ENCODE results near the gene SLC49A4. TPM values are rescaled to one million over a fixed set of nuclear protein-coding genes. Genes with fewer than 3 reads are reported as not detected.

Gene SLC49A4
- total and polyA plus RNA-seq, 2 of the 13 experiments (the other 11 are each of a cell fraction or from before 2014, with no cell fraction given): 6.5 to 16.3 TPM

DNA sequence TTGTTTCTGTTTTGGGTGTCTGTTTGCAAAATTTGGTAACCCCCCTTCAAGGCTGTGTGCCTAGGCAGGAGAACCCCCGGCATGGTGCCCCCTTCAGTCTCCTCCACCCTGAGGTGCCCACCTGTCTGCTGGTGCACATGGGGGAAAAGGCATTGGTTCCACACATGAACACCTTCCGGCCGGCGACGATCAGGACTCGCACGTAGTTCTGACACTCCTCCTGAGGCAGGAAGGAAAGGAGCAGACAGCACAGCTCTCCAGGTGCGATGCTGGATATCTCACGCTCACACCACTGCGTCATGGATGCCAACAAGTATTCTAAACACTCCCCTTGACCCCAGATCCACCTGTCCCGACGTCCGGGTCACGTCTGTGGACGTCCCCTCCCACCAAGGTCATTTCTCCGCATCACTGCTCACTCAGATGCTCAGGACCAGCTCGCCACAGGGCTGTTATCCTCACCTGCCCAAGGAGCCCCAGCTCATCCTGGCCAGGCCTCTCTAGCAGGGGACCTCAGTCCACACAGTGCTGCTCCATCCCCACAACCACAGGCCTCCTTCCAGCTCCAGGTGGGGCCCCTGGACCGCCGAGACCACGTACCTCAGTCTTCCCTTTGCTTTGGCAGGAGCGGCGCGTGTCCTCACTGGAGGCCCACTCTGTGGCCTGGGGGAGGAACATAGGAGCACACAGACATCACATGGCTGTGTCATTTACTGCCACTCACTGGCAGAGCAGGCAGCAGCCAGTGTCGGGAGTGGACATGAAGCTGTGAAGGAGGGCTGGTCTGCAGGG, 133.7 kb downstream of the SLC49A4 start (continued):
- TF ChIP-seq, protein P1, sequence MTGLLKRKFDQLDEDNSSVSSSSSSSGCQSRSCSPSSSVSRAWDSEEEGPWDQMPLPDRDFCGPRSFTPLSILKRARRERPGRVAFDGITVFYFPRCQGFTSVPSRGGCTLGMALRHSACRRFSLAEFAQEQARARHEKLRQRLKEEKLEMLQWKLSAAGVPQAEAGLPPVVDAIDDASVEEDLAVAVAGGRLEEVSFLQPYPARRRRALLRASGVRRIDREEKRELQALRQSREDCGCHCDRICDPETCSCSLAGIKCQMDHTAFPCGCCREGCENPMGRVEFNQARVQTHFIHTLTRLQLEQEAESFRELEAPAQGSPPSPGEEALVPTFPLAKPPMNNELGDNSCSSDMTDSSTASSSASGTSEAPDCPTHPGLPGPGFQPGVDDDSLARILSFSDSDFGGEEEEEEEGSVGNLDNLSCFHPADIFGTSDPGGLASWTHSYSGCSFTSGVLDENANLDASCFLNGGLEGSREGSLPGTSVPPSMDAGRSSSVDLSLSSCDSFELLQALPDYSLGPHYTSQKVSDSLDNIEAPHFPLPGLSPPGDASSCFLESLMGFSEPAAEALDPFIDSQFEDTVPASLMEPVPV (CRISPR knock-in tag; IDR thresholded peaks at IDR 0.05): no peak
- TF ChIP-seq NBN (conservative IDR thresholded peaks at IDR 0.05): no peak
- TF ChIP-seq REL (CRISPR knock-in tag; conservative IDR thresholded peaks at IDR 0.05): no peak
- TF ChIP-seq, protein P2, sequence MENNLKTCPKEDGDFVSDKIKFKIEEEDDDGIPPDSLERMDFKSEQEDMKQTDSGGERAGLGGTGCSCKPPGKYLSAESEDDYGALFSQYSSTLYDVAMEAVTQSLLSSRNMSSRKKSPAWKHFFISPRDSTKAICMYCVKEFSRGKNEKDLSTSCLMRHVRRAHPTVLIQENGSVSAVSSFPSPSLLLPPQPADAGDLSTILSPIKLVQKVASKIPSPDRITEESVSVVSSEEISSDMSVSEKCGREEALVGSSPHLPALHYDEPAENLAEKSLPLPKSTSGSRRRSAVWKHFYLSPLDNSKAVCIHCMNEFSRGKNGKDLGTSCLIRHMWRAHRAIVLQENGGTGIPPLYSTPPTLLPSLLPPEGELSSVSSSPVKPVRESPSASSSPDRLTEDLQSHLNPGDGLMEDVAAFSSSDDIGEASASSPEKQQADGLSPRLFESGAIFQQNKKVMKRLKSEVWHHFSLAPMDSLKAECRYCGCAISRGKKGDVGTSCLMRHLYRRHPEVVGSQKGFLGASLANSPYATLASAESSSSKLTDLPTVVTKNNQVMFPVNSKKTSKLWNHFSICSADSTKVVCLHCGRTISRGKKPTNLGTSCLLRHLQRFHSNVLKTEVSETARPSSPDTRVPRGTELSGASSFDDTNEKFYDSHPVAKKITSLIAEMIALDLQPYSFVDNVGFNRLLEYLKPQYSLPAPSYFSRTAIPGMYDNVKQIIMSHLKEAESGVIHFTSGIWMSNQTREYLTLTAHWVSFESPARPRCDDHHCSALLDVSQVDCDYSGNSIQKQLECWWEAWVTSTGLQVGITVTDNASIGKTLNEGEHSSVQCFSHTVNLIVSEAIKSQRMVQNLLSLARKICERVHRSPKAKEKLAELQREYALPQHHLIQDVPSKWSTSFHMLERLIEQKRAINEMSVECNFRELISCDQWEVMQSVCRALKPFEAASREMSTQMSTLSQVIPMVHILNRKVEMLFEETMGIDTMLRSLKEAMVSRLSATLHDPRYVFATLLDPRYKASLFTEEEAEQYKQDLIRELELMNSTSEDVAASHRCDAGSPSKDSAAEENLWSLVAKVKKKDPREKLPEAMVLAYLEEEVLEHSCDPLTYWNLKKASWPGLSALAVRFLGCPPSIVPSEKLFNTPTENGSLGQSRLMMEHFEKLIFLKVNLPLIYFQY (CRISPR knock-in tag; IDR thresholded peaks at IDR 0.05; ENCODE audit: borderline replicate concordance): no peak
- TF ChIP-seq, protein P3, sequence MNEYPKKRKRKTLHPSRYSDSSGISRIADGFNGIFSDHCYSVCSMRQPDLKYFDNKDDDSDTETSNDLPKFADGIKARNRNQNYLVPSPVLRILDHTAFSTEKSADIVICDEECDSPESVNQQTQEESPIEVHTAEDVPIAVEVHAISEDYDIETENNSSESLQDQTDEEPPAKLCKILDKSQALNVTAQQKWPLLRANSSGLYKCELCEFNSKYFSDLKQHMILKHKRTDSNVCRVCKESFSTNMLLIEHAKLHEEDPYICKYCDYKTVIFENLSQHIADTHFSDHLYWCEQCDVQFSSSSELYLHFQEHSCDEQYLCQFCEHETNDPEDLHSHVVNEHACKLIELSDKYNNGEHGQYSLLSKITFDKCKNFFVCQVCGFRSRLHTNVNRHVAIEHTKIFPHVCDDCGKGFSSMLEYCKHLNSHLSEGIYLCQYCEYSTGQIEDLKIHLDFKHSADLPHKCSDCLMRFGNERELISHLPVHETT (CRISPR knock-in tag; conservative IDR thresholded peaks at IDR 0.05): no peak
- TF ChIP-seq, protein P4, sequence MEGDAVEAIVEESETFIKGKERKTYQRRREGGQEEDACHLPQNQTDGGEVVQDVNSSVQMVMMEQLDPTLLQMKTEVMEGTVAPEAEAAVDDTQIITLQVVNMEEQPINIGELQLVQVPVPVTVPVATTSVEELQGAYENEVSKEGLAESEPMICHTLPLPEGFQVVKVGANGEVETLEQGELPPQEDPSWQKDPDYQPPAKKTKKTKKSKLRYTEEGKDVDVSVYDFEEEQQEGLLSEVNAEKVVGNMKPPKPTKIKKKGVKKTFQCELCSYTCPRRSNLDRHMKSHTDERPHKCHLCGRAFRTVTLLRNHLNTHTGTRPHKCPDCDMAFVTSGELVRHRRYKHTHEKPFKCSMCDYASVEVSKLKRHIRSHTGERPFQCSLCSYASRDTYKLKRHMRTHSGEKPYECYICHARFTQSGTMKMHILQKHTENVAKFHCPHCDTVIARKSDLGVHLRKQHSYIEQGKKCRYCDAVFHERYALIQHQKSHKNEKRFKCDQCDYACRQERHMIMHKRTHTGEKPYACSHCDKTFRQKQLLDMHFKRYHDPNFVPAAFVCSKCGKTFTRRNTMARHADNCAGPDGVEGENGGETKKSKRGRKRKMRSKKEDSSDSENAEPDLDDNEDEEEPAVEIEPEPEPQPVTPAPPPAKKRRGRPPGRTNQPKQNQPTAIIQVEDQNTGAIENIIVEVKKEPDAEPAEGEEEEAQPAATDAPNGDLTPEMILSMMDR (CRISPR knock-in tag; IDR thresholded peaks at IDR 0.05): peak; percentile 24; the same call in 1 of the 2 replicates
- TF ChIP-seq NFKB2 (CRISPR knock-in tag; IDR thresholded peaks at IDR 0.05; ENCODE audit: borderline replicate concordance): no peak
- no peak for TF ChIP-seq FOXM1 (CRISPR knock-in tag; IDR thresholded peaks at IDR 0.05)

Data from HepG2 (cell line).